ENCODE results near the gene ZNF880.

Gene ZNF880

GRCh38 chr19:52366414-52366824, 3.3 kb upstream of the ZNF880 start:
- no peaks in the 10 kb centered on the region for H3K27me3 ChIP-seq (ENCODE audit: control insufficient read depth in 2 of 2, insufficient read depth in 2 of 2, low read length in 2 of 2)
- peaks cover 14 to 26% of the 10 kb centered on the region in 2 donors for H3K9me3 ChIP-seq (ENCODE audit: control insufficient read depth in 2 of 2, low read length in 2 of 2)
- H3K36me3 ChIP-seq (ENCODE audit: control insufficient read depth in 2 of 2, insufficient read depth in 2 of 2, low read length in 2 of 2) = peaks cover 5 to 7% of the 10 kb centered on the region in 2 donors
- H3K4me3 ChIP-seq (ENCODE audit: low read length in 2 of 2) = no peak overlapping the region
- H3K4me1 ChIP-seq (ENCODE audit: control insufficient read depth in 2 of 2, insufficient read depth in 2 of 2, low read length in 2 of 2) = no peaks in the 10 kb centered on the region
- H3K27ac ChIP-seq (ENCODE audit: low read depth in 2 of 2, low read length in 2 of 2) = no peak overlapping the region
- H3K9ac ChIP-seq (ENCODE audit: low read depth in 1 of 2, low read length in 2 of 2) = no peak overlapping the region

GRCh38 chr19:52370341-52370710, 603 bp downstream of the ZNF880 start:
- Histone ChIP-seq H3K27me3 (ENCODE audit: control insufficient read depth in 2 of 2, insufficient read depth in 2 of 2, low read length in 2 of 2) (no peaks in the 10 kb centered on the region), H3K9ac (ENCODE audit: low read depth in 1 of 2, low read length in 2 of 2) (peak overlapping the region; percentile 80 to 90), H3K4me3 (ENCODE audit: low read length in 2 of 2) (peak overlapping the region; percentile 92 to 96), H3K27ac (ENCODE audit: low read depth in 2 of 2, low read length in 2 of 2) (peak overlapping the region; percentile 90 to 93), H3K36me3 (ENCODE audit: control insufficient read depth in 2 of 2, insufficient read depth in 2 of 2, low read length in 2 of 2) (peaks cover 17 to 21% of the 10 kb centered on the region in 2 donors), H3K4me1 (ENCODE audit: control insufficient read depth in 2 of 2, insufficient read depth in 2 of 2, low read length in 2 of 2) (no peaks in the 10 kb centered on the region), H3K9me3 (ENCODE audit: control insufficient read depth in 2 of 2, low read length in 2 of 2) (peaks cover 15 to 21% of the 10 kb centered on the region in 2 donors)

DNA sequence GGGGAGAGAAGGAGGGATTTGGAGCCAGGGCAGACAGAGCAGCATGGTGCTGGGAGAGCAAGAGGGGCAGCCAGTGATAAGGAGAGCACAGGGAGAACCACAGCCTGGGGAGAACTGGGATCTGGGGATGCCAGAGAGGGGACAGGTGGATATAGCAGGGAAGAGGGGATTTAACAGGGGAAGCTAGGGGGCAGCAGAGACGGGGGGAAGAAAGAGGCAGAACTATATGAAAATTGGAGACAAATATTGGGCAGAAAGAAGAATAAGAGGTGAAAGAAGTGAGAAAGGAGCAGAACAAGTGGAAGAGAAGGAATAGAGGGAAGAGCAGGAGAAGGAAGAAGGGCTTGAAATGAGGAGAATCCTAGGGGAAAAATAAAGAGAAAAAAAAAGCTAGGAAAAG, 21.4 kb downstream of the ZNF880 start:
- H3K27ac ChIP-seq (ENCODE audit: low read depth in 2 of 2, low read length in 2 of 2) = no peak overlapping the region
- peaks cover 4 to 5% of the 10 kb centered on the region in 2 donors for H3K36me3 ChIP-seq (ENCODE audit: control insufficient read depth in 2 of 2, insufficient read depth in 2 of 2, low read length in 2 of 2)
- no peaks in the 10 kb centered on the region for H3K4me1 ChIP-seq (ENCODE audit: control insufficient read depth in 2 of 2, insufficient read depth in 2 of 2, low read length in 2 of 2)
- H3K27me3 ChIP-seq (ENCODE audit: control insufficient read depth in 2 of 2, insufficient read depth in 2 of 2, low read length in 2 of 2) = no peaks in the 10 kb centered on the region
- H3K9ac ChIP-seq (ENCODE audit: low read depth in 1 of 2, low read length in 2 of 2) = no peak overlapping the region
- H3K9me3 ChIP-seq (ENCODE audit: control insufficient read depth in 2 of 2, low read length in 2 of 2) = peaks cover 19 to 26% of the 10 kb centered on the region in 2 donors
- no peak overlapping the region for H3K4me3 ChIP-seq (ENCODE audit: low read length in 2 of 2)

DNA sequence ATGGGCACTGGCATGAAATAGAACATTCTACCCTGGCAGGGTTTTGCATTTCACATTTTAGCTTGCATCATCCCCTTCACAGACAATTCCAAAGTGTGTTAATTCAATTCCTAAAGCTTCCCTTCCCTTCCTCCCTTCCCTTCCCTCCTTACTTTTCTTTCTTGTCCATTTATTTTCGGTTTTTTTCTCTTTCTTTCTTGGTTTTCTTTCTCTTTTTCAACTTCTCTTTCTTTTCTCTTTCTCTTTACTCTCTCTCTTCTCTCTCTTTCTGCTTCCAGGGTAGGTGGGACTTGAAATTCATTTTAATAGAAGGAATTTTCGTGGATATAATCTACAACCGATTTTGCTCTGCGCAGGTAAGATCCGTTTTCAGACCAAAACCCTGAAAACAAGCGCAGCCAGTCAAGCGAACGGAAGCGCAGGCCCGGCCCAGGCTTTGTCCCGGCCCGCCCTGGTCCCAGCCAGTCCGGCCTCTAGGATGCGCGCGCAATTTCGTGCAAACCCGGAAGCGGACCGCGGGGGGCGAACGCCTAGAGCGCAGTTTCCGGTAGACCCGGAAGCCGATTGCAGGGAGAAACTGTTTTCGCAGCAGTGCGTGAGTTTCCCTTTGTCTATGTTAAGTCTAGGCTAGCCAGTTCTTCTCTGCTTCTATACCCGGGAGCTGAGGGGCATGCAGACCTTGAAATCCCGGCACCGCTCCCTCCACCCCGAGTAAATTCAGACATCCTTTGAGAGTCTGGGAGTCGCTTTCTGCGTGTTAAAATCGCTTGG, 27.8 kb downstream of the ZNF880 start, which contains the start of gene ZNF528:
Gene ZNF528 (plus strand): TSS at position 540 of the 771 bp plus-strand sequence. CDS start 4,165 bp downstream, outside the sequence.
- Histone ChIP-seq H3K9me3 (ENCODE audit: control insufficient read depth in 2 of 2, low read length in 2 of 2) (peaks cover 5 to 15% of the 10 kb centered on the region in 2 donors), H3K27ac (ENCODE audit: low read depth in 2 of 2, low read length in 2 of 2) (peak within 1 kb of the TSS; percentile 44 to 70), H3K4me1 (ENCODE audit: control insufficient read depth in 2 of 2, insufficient read depth in 2 of 2, low read length in 2 of 2) (no peaks in the 10 kb centered on the region), H3K9ac (ENCODE audit: low read depth in 1 of 2, low read length in 2 of 2) (peak within 1 kb of the TSS; percentile 68 to 76), H3K27me3 (ENCODE audit: control insufficient read depth in 2 of 2, insufficient read depth in 2 of 2, low read length in 2 of 2) (no peaks in the 10 kb centered on the region), H3K36me3 (ENCODE audit: control insufficient read depth in 2 of 2, insufficient read depth in 2 of 2, low read length in 2 of 2) (peaks cover 13 to 24% of the 10 kb centered on the region in 2 donors), H3K4me3 (ENCODE audit: low read length in 2 of 2) (peak within 1 kb of the TSS; percentile 72 to 96)

- Histone ChIP-seq H3K9ac (ENCODE audit: low read depth in 1 of 2, low read length in 2 of 2) (peak overlapping the region; percentile 68 to 76), H3K4me1 (ENCODE audit: control insufficient read depth in 2 of 2, insufficient read depth in 2 of 2, low read length in 2 of 2) (no peaks in the 10 kb centered on the region), H3K36me3 (ENCODE audit: control insufficient read depth in 2 of 2, insufficient read depth in 2 of 2, low read length in 2 of 2) (peaks cover 14 to 30% of the 10 kb centered on the region in 2 donors), H3K9me3 (ENCODE audit: control insufficient read depth in 2 of 2, low read length in 2 of 2) (peaks cover 7 to 15% of the 10 kb centered on the region in 2 donors), H3K27me3 (ENCODE audit: control insufficient read depth in 2 of 2, insufficient read depth in 2 of 2, low read length in 2 of 2) (no peaks in the 10 kb centered on the region), H3K4me3 (ENCODE audit: low read length in 2 of 2) (peak overlapping the region; percentile 72 to 96), H3K27ac (ENCODE audit: low read depth in 2 of 2, low read length in 2 of 2) (peak overlapping the region in 1 of 2 donors; percentile 70)
These were observed 28.3 kb downstream of the ZNF880 start for GRCh38 chr19:52398081-52398441.

GRCh38 chr19:52410276-52410675, 40.6 kb downstream of the ZNF880 start:
- peaks cover 28 to 58% of the 10 kb centered on the region in 2 donors for H3K36me3 ChIP-seq (ENCODE audit: control insufficient read depth in 2 of 2, insufficient read depth in 2 of 2, low read length in 2 of 2)
- peaks cover 34 to 42% of the 10 kb centered on the region in 2 donors for H3K9me3 ChIP-seq (ENCODE audit: control insufficient read depth in 2 of 2, low read length in 2 of 2)

GRCh38 chr19:52415711-52416110, 46.0 kb downstream of the ZNF880 start:
- Histone ChIP-seq H3K4me3 (ENCODE audit: low read length in 2 of 2) (no peak overlapping the region), H3K27me3 (ENCODE audit: control insufficient read depth in 2 of 2, insufficient read depth in 2 of 2, low read length in 2 of 2) (no peaks in the 10 kb centered on the region), H3K4me1 (ENCODE audit: control insufficient read depth in 2 of 2, insufficient read depth in 2 of 2, low read length in 2 of 2) (no peaks in the 10 kb centered on the region), H3K9ac (ENCODE audit: low read depth in 1 of 2, low read length in 2 of 2) (no peak overlapping the region), H3K9me3 (ENCODE audit: control insufficient read depth in 2 of 2, low read length in 2 of 2) (peaks cover 43 to 47% of the 10 kb centered on the region in 2 donors), H3K36me3 (ENCODE audit: control insufficient read depth in 2 of 2, insufficient read depth in 2 of 2, low read length in 2 of 2) (peaks cover 2 to 10% of the 10 kb centered on the region in 2 donors), H3K27ac (ENCODE audit: low read depth in 2 of 2, low read length in 2 of 2) (no peak overlapping the region)

More at GRCh38 chr19:52410276-52410675, 40.6 kb downstream of the ZNF880 start:
- Histone ChIP-seq H3K27ac (ENCODE audit: low read depth in 2 of 2, low read length in 2 of 2) (no peak overlapping the region), H3K4me1 (ENCODE audit: control insufficient read depth in 2 of 2, insufficient read depth in 2 of 2, low read length in 2 of 2) (no peaks in the 10 kb centered on the region), H3K9ac (ENCODE audit: low read depth in 1 of 2, low read length in 2 of 2) (no peak overlapping the region), H3K27me3 (ENCODE audit: control insufficient read depth in 2 of 2, insufficient read depth in 2 of 2, low read length in 2 of 2) (no peaks in the 10 kb centered on the region), H3K4me3 (ENCODE audit: low read length in 2 of 2) (no peak overlapping the region)

DNA sequence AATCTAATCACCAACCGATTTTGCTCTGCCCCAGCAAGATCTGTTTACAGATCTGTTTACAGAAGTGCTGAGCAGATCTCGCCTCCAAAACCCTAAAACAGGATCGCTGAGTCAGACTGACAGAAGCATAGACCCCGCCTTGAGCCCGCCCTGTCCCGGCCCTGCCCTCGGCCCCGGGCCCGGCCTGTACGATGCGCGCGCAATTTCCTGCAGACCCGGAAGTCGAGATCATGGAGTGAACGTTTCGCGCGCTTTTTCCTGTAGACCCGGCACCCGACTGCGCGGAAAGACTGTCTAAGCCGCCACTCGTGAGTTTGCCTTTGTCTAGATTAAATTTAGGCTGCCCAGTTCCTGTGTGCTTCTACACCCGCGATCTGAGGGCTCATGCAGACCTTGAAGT, 59.2 kb downstream of the ZNF880 start, which contains the start of gene ZNF534:
Gene ZNF534 (plus strand): TSS at position 212 of the 400 bp plus-strand sequence. CDS start 2,327 bp downstream, outside the sequence.
- Histone ChIP-seq H3K9me3 (ENCODE audit: control insufficient read depth in 2 of 2, low read length in 2 of 2) (peaks cover 12 to 13% of the 10 kb centered on the region in 2 donors), H3K27ac (ENCODE audit: low read depth in 2 of 2, low read length in 2 of 2) (no peak within 1 kb of the TSS), H3K4me3 (ENCODE audit: low read length in 2 of 2) (no peak within 1 kb of the TSS)

More for the DNA sequence above, 59.2 kb downstream of the ZNF880 start, which contains the start of gene ZNF534:
- H3K36me3 ChIP-seq (ENCODE audit: control insufficient read depth in 2 of 2, insufficient read depth in 2 of 2, low read length in 2 of 2) = no peaks in the 10 kb centered on the region
- no peak within 1 kb of the TSS for H3K9ac ChIP-seq (ENCODE audit: low read depth in 1 of 2, low read length in 2 of 2)
- H3K4me1 ChIP-seq (ENCODE audit: control insufficient read depth in 2 of 2, insufficient read depth in 2 of 2, low read length in 2 of 2) = no peaks in the 10 kb centered on the region
- H3K27me3 ChIP-seq (ENCODE audit: control insufficient read depth in 2 of 2, insufficient read depth in 2 of 2, low read length in 2 of 2) = no peaks in the 10 kb centered on the region
